Cardiac fibroblast (primary cell): Measurements from ENCODE around the gene FAM131B.
"Not testable (repeated sequence)": the region's sequence is repeated elsewhere in the genome, so short reads cannot be mapped to it uniquely, and the experiment has no call there.

Experiments used
- DNase-seq, 2 donors: peaks; one replicate each; pipeline versions ENCODE4 v3.0.0 to v3.0.0-alpha.2; 2010; ENCODE audit warnings: low read depth in 2 of 2
- H3K4me3 ChIP-seq, 2 donors: replicated peaks in 1 of 2; 1 replicate in 1 of 2; 2 replicates in 1 of 2; pipeline ENCODE4 v1.5.1; 2011; ENCODE audit warnings: low read depth in 2 of 2, low read length in 2 of 2, mild to moderate bottlenecking in 2 of 2, moderate library complexity in 1 of 2
- CTCF ChIP-seq: IDR thresholded peaks from one replicate; pipeline ENCODE4 v1.5.1; 2011; ENCODE audit warnings: low read depth, mild to moderate bottlenecking, low read length, inconsistent platforms

FAM131B gene

GRCh38 chr7:143394068-143394467 lies 31.6 kb upstream of the FAM131B start:
- H3K4me3 ChIP-seq = no peak overlapping the region
- TF ChIP-seq CTCF = no peak
- peak in 1 of 2 donors; percentile 46 for DNase-seq

- DNase-seq = peak; percentile 56 to 73
- H3K4me3 ChIP-seq = no peak overlapping the region
- no peak for TF ChIP-seq CTCF
Measured at GRCh38 chr7:143393267-143394041, 30.9 kb upstream of the FAM131B start.

- no peak for TF ChIP-seq CTCF
- H3K4me3 ChIP-seq = no peak overlapping the region
- peak in 1 of 2 donors; percentile 39 for DNase-seq
Measured at GRCh38 chr7:143392875-143393266, 30.4 kb upstream of the FAM131B start.

GRCh38 chr7:143392427-143392826 lies 29.9 kb upstream of the FAM131B start:
- not testable (repeated sequence) for H3K4me3 ChIP-seq, DNase-seq

GRCh38 chr7:143391462-143392404 lies 29.2 kb upstream of the FAM131B start:
- DNase-seq = peak; percentile 90
- no peak for TF ChIP-seq CTCF
- no peak overlapping the region for H3K4me3 ChIP-seq

GRCh38 chr7:143390773-143391317 lies 28.3 kb upstream of the FAM131B start:
- no peak for DNase-seq
- TF ChIP-seq CTCF = no peak
- H3K4me3 ChIP-seq = no peak overlapping the region

GRCh38 chr7:143390104-143390772 lies 27.7 kb upstream of the FAM131B start:
- H3K4me3 ChIP-seq = no peak overlapping the region
- peak in 1 of 2 donors; percentile 35 for DNase-seq
- no peak for TF ChIP-seq CTCF
